Astrocyte of the spinal cord (primary cell): Measurements from ENCODE around the gene LAYN.

Source experiments
- DNase-seq: peaks from one replicate; pipeline ENCODE4 v3.0.0; 2011; ENCODE audit warnings: low read depth, low spot score
- H3K4me3 ChIP-seq: 2 replicates; pipeline ENCODE4 v1.5.1; 2011; ENCODE audit warnings: low read depth, mild to moderate bottlenecking, low read length, moderate library complexity
- in situ Hi-C: cut with HindIII; loops from 2 replicates; pipeline ENCODE4 v1.10.0; 2017; ENCODE audit warnings: low sequenced_read_pairs
- TF ChIP-seq, protein P1 (sequence below): IDR thresholded peaks from 2 replicates; pipeline ENCODE4 v1.5.1; 2012; ENCODE audit warnings: low read depth, mild to moderate bottlenecking, low read length, inconsistent platforms

The LAYN gene

DNA sequence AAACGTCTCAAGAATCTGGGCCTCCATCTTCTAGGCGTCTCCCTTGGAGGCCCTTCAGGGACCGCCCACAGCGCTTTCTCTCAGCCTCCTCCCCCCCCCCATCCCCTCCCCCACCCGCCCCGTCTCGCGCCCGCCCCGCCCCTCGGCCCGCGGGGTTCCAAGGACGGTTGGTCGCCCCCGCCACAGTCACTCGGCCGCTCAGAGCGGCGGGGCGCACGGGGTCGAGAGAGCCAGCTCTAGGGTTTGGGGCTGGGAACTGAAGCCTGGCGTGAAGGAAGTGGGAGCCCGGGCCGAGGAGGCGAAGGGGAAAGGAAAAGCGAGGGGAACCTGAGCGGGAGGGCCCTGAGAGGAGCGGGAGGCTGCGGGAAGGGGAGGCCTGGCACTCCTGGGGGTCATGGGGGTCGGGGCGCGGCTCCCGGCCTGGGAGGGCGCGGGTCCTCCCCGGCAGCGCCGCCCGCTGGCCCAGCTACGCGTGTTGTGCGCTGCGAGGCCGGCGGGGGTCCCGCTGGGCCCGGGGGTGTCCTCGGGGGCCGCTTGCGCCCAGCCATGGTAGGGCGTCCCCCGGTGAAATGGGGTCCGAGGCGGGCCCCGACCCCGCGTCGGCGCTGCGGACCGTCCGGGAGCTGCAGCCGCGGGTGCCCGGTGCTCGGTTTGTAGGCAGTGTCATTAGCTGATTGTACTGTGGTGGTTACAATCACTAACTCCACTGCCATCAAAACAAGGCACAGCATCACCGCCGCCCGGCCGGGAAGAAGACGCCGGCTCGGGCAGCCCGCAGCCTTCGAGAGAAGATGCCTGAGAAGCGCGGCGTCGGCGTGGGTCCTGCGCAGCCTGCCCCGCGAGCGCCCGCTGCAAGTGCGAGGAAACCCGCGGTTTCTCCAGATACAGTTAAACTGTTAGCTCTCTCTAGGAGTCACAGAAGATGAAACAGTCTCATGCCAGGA, 28.0 kb upstream of the LAYN start, which contains the start of gene BTG4:
Gene BTG4, minus strand, starts transcription at position 91 of the 944 bp plus-strand sequence. CDS start 13,610 bp downstream, outside the sequence.
- peak within 1 kb of the TSS; percentile 44 for H3K4me3 ChIP-seq
- DNase-seq = no peak
- TF ChIP-seq, protein P1, sequence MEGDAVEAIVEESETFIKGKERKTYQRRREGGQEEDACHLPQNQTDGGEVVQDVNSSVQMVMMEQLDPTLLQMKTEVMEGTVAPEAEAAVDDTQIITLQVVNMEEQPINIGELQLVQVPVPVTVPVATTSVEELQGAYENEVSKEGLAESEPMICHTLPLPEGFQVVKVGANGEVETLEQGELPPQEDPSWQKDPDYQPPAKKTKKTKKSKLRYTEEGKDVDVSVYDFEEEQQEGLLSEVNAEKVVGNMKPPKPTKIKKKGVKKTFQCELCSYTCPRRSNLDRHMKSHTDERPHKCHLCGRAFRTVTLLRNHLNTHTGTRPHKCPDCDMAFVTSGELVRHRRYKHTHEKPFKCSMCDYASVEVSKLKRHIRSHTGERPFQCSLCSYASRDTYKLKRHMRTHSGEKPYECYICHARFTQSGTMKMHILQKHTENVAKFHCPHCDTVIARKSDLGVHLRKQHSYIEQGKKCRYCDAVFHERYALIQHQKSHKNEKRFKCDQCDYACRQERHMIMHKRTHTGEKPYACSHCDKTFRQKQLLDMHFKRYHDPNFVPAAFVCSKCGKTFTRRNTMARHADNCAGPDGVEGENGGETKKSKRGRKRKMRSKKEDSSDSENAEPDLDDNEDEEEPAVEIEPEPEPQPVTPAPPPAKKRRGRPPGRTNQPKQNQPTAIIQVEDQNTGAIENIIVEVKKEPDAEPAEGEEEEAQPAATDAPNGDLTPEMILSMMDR = no peak
- in situ Hi-C loops = no loop called here

DNA sequence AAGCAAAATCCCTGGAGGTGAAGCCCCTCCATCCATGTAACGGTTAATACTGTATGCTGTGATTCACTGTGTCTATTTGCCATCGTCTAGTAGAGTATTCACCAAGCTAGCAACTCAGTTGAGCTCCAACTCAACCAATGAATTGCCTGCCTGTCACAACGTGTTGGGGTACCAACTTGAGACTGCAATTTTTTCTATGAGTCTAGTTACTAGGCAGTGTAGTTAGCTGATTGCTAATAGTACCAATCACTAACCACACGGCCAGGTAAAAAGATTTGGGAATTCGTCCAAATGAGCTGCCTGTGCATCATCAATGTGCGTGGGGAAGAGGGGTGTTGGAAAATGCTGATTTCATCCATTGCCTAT, 27.3 kb upstream of the LAYN start:
- H3K4me3 ChIP-seq = no peak overlapping the region
- in situ Hi-C loops = no loop called here
- TF ChIP-seq, protein P1 = no peak

DNA sequence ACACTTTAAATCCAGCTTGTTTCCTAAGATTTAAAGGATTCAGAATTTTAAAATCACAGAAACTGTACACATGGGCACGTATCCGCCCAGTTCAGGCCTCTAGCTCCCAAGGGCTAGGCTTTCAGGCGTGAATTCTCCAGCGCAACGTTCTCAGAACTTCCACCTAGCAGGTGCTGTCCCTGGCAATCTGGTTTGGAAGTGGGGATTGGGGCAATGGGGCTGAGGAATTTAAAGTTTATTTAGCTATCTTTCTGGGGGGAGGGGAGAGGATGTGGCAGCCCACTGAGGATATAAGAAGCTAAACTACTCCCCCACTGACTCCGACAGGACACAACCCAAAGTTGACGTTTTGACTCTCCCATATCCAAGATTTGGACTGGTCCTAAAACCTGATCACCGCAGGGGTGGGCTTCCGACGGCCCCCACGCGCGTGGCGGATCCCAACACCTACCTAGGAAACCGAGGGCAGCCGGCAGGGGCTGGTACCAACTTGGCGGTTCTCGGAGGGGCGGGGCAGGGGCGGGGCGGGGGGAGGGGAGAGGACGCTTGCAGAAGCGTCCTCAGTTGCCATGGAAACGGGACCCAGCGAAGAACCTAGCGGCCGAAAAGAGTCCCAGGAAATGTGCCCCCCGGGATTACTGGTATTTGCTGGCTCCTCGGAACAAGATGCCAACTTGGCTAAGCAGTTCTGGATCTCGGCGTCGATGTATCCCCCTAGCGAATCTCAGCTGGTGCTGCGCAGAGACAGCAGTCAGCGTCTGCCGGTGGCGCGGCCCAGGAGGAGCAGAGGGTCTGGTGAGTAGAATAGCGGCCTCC, 26.1 kb upstream of the LAYN start, which contains the start of gene HOATZ:
Gene HOATZ, plus strand, starts transcription at position 563 of the 816 bp plus-strand sequence. Its CDS starts 7 bp downstream, at position 570.
- in situ Hi-C loops = no loop called here
- H3K4me3 ChIP-seq = peak within 1 kb of the TSS; percentile 40
- peak; percentile 33 for DNase-seq
- TF ChIP-seq, protein P1 = peak; percentile 32

More for the DNA sequence above, 27.3 kb upstream of the LAYN start:
- DNase-seq = no peak

DNA sequence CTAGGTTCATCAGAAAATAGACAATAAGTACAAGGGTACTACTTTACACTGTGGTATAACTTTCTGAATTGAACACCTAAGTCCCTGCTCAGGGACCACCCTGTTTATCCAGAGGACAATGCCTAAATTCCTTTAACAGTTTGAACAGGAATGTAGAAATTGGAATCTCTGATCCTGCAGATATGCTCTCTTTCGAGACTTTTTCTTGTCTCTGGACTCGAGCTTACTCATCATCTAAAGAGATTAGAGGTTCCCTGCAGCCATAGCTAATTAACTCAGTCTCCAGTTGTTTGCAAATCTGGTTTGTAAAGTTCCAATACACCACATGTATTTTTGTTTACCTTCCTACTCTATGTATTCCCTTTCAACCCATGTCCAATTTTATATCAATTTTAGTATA, 24.9 kb upstream of the LAYN start:
- in situ Hi-C loops = no loop called here
- DNase-seq = no peak
- no peak overlapping the region for H3K4me3 ChIP-seq
- TF ChIP-seq, protein P1 = no peak

DNA sequence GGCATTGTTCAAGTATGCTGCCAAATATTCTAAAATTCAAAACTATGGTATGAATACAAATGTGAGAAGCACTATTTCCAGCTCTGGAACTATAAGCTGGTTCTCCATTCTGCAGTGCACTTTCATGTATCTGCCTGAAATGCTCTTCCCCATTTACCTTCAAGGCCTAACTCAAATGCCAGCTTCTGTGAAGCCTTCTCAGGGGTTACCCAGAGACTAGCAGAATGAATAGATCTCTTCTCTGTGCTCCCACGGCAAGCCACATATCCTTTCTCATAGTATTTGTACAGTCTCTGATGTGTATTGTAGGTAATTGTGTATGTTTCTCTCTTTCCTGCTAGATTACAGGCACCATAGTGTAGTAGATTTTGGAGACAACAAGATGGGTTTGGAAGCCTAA, 21.9 kb upstream of the LAYN start:
- no peak overlapping the region for H3K4me3 ChIP-seq

DNA sequence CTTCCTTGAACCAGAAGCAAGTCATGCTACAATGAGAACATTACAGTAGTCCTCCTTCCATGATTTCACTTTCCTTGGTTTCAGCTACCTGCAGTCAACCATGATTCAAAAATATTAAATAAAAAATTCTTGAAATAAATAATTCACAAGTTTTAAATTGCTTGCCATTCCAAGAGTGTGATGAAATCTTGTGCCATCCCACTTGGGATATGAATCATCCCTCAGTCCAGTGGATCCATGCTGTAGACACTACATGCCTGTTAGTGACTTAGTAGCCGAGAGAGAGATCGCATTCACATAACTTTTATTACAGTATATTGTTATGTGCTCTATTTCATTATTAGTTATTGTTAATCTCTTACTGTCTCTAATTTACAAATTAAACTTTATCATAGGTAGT, 20.0 kb upstream of the LAYN start:
- H3K4me3 ChIP-seq = no peak overlapping the region
- TF ChIP-seq, protein P1 = no peak
- in situ Hi-C loops = no loop called here
- DNase-seq = peak; percentile 38

More for the DNA sequence above, 21.9 kb upstream of the LAYN start:
- DNase-seq = no peak
- in situ Hi-C loops = no loop called here
- TF ChIP-seq, protein P1 = no peak
